NCI-H1092 treated with DMSO at 0.1 percent for 48 hours (cell line): ENCODE results near the gene NKG7.
"Not testable (repeated sequence)": the region's sequence is repeated elsewhere in the genome, so short reads cannot be mapped to it uniquely, and the experiment has no call there.

ENCODE experiments used
- DNase-seq: peaks from one replicate; lab custom pipeline; 2025; lab: John Stamatoyannopoulos, UW

NKG7 gene

GRCh38 chr19:51372649-51373504 lies at the start of gene NKG7:
NKG7 (minus strand) TSS chr19:51372654; CDS start chr19:51372535, 119 bp downstream.
- no peak for DNase-seq

GRCh38 chr19:51422053-51422448 lies 49.6 kb upstream of the NKG7 start:
- DNase-seq = no peak

- no peak for DNase-seq
Observed at GRCh38 chr19:51421229-51422052, 49.0 kb upstream of the NKG7 start.

GRCh38 chr19:51420511-51420910 lies 48.1 kb upstream of the NKG7 start:
- not testable (repeated sequence) for DNase-seq

GRCh38 chr19:51418707-51419106 lies 46.3 kb upstream of the NKG7 start:
- DNase-seq = no peak

- DNase-seq = no peak
Observed at GRCh38 chr19:51417810-51418157, 45.3 kb upstream of the NKG7 start.

- no peak for DNase-seq
Observed at GRCh38 chr19:51417107-51417809, 44.8 kb upstream of the NKG7 start, which contains the start of gene SIGLEC10. SIGLEC10 (minus strand) TSS chr19:51417642; CDS start chr19:51417581, 61 bp downstream.

- DNase-seq = not testable (repeated sequence)
Observed at GRCh38 chr19:51416422-51416821, 44.0 kb upstream of the NKG7 start.

- DNase-seq = no peak
Observed at GRCh38 chr19:51415187-51415586, 42.7 kb upstream of the NKG7 start.

- DNase-seq = no peak
Observed at GRCh38 chr19:51410950-51411748, 38.7 kb upstream of the NKG7 start.

- DNase-seq = no peak
Observed at GRCh38 chr19:51407511-51408131, 35.2 kb upstream of the NKG7 start.

GRCh38 chr19:51402117-51402516 lies 29.7 kb upstream of the NKG7 start:
- no peak for DNase-seq

GRCh38 chr19:51399936-51400335 lies 27.5 kb upstream of the NKG7 start:
- not testable (repeated sequence) for DNase-seq

GRCh38 chr19:51399231-51399630 lies 26.8 kb upstream of the NKG7 start:
- no peak for DNase-seq

GRCh38 chr19:51398096-51398704 lies 25.7 kb upstream of the NKG7 start:
- peak; percentile 9 for DNase-seq

GRCh38 chr19:51397453-51397852 lies 25.0 kb upstream of the NKG7 start:
- not testable (repeated sequence) for DNase-seq

- DNase-seq = no peak
Observed at GRCh38 chr19:51396175-51396574, 23.7 kb upstream of the NKG7 start.

GRCh38 chr19:51394050-51394836 lies 21.8 kb upstream of the NKG7 start:
- peak; percentile 92 for DNase-seq

GRCh38 chr19:51392701-51393100 lies 20.2 kb upstream of the NKG7 start:
- DNase-seq = no peak
